GM10248 (cell line): ENCODE measurements around the gene MRPL50.

Experiments
- CTCF ChIA-PET: fragments of 300-600 bp; sonication (Branson Sonifier 250); formaldehyde crosslinking; extraction: SDS; loops from one replicate; lab custom pipeline; 2021; ENCODE audit warnings: antibody characterized with exemption; lab: Yijun Ruan, JAX
- POLR2A ChIA-PET: fragments of 350-650 bp; sonication (Branson Sonifier 250); formaldehyde crosslinking; extraction: SDS; loops from one replicate; lab custom pipeline; 2020; ENCODE audit warnings: antibody characterized with exemption; lab: Yijun Ruan, JAX
- DNase-seq: peaks from one replicate; pipeline ENCODE4 v3.0.0; 2012; ENCODE audit errors: extremely low spot score
- CTCF ChIP-seq: IDR thresholded peaks from 2 replicates; pipeline ENCODE4 v1.5.1; 2012; ENCODE audit warnings: mild to moderate bottlenecking, low read depth; ENCODE audit errors: extremely low read depth, missing control alignments, control extremely low read depth

Gene MRPL50

GRCh38 chr9:101432740-101433139, 34.3 kb upstream of the MRPL50 start:
- ChIA-PET POLR2A (no interaction called here), CTCF (interaction anchor here (1.1 to 1.6 kb wide), 4 partner anchors 10 to 26 kb away, joined by 3 to 5 read pairs (median 4); no protein-coding TSS in a partner anchor)
- no peak for DNase-seq
- TF ChIP-seq CTCF: no peak

DNA sequence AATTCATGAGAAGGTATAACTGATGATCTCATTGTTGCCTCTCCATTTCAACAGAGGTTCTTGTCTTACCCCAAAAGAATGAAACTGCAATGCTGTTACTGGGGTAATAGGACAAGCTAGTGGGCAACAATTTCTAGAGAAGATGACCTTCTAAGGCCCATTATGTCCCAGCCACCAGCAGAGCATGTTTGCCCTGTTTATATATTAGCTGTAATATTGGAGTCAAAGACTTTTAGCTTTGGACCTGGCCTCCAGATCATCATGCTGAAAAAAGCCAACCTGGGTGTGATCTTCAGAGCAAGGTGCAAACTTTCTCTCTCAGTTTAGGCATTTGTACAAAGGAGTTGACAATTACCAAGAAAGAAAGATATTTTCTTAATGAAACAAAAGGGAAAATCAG, 33.8 kb upstream of the MRPL50 start:
- no peak for DNase-seq
- TF ChIP-seq CTCF: no peak
- ChIA-PET POLR2A (no interaction called here), CTCF (interaction anchor here (1.1 to 1.6 kb wide), 5 partner anchors 9 to 831 kb away, joined by 3 to 6 read pairs (median 4); no protein-coding TSS in a partner anchor)

DNA sequence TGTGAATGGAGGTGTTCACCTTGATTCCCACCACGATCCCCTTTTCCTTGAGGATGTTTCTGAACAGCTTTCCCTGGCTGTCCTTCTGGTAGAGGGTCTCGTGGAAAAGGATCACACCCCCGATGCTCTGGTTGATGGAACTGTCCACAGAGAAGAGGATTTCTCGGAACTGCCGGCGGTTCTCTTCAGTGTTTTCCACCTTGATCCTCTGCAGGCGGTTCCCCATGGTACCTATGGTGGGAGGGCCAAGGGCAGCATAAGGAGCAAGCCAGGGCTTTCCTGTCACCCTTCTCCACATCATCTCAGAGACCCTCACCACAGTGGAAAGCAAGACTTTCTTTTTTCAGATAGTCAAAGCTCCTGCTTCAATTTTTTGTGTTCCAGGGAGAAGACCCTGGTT, 31.3 kb upstream of the MRPL50 start:
- TF ChIP-seq CTCF: no peak
- no peak for DNase-seq
- ChIA-PET CTCF (no interaction called here), POLR2A (no interaction called here)

- no peak for DNase-seq
- POLR2A ChIA-PET: no interaction called here
- TF ChIP-seq CTCF: no peak
- CTCF ChIA-PET: no interaction called here
These were observed 30.5 kb upstream of the MRPL50 start for GRCh38 chr9:101428909-101429308.

DNA sequence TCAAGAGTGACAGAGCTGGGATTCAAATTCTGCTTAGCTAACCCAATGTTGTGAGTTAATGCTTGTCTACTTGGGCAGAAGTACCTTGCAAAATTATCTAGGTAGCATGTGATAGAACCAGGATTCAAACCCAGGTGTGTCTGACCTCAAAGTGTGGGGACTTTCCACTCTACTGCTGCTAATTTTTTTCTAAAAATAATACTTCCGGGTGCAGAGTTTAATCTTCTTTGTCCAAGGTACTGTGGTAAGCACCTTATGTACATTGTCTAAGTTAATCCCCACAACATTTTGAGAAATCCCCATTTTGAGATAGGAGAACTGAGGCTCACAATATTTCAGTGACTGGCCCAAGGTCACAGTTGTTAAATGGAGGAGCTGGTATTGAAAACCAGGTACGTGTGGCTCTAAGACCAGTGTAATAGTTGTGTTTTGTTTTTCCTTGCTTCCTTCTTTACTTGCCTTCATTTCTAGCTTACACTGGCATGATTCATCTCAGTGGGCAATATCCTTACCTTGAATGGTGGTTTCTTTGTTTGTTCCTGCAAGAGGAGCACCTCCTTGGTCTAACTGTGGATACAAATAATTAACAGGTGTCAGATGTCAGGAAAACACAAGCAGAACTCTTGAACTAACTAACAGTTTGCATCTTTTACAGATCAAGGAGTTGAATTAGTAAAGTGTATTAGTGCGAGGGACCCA, 29.7 kb upstream of the MRPL50 start:
- ChIA-PET CTCF (interaction anchor here (0.6 to 1.6 kb wide), 3 partner anchors 31 to 102 kb away, joined by 3 to 6 read pairs (median 3); no protein-coding TSS in a partner anchor), POLR2A (no interaction called here)
- peak; percentile 18 for DNase-seq
- TF ChIP-seq CTCF: no peak

DNA sequence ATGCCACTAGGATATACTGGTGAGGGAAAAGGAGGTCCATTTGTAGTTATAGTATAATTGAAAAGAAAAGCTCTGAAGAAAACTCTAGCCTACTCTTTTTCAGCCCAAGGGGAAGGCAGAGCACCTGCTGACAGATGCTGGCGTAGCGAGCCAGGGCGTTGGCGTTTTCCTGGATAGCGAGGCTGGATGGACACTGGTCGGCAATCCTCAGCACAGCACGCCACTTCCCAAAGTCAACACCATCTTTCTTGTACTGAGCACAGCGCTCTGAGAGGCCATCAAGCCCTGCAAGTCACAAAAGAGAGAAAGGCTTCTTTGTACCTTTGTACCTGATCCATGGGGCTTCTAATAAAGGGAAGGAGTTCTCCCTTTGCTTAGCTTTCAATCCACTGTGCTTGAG, 28.9 kb upstream of the MRPL50 start:
- DNase-seq: no peak
- TF ChIP-seq CTCF: no peak
- CTCF ChIA-PET: interaction anchor here (1.2 to 2.5 kb wide), 4 partner anchors 10 to 102 kb away, joined by 3 to 14 read pairs (median 6); no protein-coding TSS in a partner anchor
- POLR2A ChIA-PET: no interaction called here

- ChIA-PET CTCF (interaction anchor here (0.9 to 1.2 kb wide), 2 partner anchors 19 to 20 kb away, joined by 3 to 4 read pairs; no protein-coding TSS in a partner anchor), POLR2A (no interaction called here)
- no peak for DNase-seq
- TF ChIP-seq CTCF: no peak
These were observed 23.2 kb upstream of the MRPL50 start for GRCh38 chr9:101421653-101422065.
